IPS DF 6.9 (cell line): ENCODE data around the gene PHACTR4.
"Not testable (repeated sequence)": the region's sequence is repeated elsewhere in the genome, so short reads cannot be mapped to it uniquely, and the experiment has no call there.

Experiments used
- DNase-seq: peaks from one replicate; pipeline ENCODE4 v3.0.0-alpha.2; 2013; ENCODE audit warnings: low read depth, low spot score
- H3K27ac ChIP-seq: one replicate; pipeline ENCODE4 v1.5.1; 2013; ENCODE audit warnings: low read length, control low read depth
- H3K27me3 ChIP-seq: 2 replicates; pipeline ENCODE4 v1.6.1; 2013; ENCODE audit warnings: mild to moderate bottlenecking, low read length; ENCODE audit not compliant: control insufficient read depth, insufficient read depth
- H3K36me3 ChIP-seq: 2 replicates; pipeline ENCODE4 v1.6.1; 2013; ENCODE audit warnings: low read length; ENCODE audit not compliant: control insufficient read depth, insufficient read depth
- H3K4me1 ChIP-seq: 2 replicates; pipeline ENCODE4 v1.6.1; 2013; ENCODE audit warnings: low read length; ENCODE audit not compliant: control insufficient read depth, insufficient read depth
- H3K4me3 ChIP-seq: 2 replicates; pipeline ENCODE4 v1.5.1; 2013; ENCODE audit warnings: mild to moderate bottlenecking, low read length
- H3K9me3 ChIP-seq: 2 replicates; pipeline ENCODE4 v1.6.1; 2013; ENCODE audit warnings: low read length, inconsistent platforms; ENCODE audit not compliant: control insufficient read depth, insufficient read depth
- WGBS: extraction: QIAGEN DNeasy Blood & Tissue Kit; methylation state at CpG from one replicate; pipeline ENCODE4 v1.1.7; 2013; ENCODE audit warnings: mixed read lengths, missing lambda C conversion rate; ENCODE audit not compliant: insufficient read length, insufficient coverage; 5-methylcytosine and 5-hydroxymethylcytosine counted together

PHACTR4 gene

GRCh38 chr1:28508435-28508754 lies 138.9 kb downstream of the PHACTR4 start:
- peaks cover 5% of the 10 kb centered on the region; the same call in 1 of the 2 replicates for H3K4me1 ChIP-seq
- H3K9me3 ChIP-seq: no peaks in the 10 kb centered on the region
- peak overlapping the region; percentile 24; the same call in 1 of the 2 replicates for H3K4me3 ChIP-seq
- DNase-seq: no peak
- H3K36me3 ChIP-seq: peaks cover 45% of the 10 kb centered on the region; the same call in 1 of the 2 replicates
- H3K27me3 ChIP-seq: no peaks in the 10 kb centered on the region
- H3K27ac ChIP-seq: peak overlapping the region; percentile 89
- no CpG with 5 or more reads among the region's 5 CpGs for WGBS

GRCh38 chr1:28509705-28510272 lies 140.2 kb downstream of the PHACTR4 start:
- H3K36me3 ChIP-seq: peaks cover 45% of the 10 kb centered on the region; the same call in 1 of the 2 replicates
- peaks cover 5% of the 10 kb centered on the region; the same call in 1 of the 2 replicates for H3K4me1 ChIP-seq
- peak overlapping the region; percentile 67 for H3K27ac ChIP-seq
- no peaks in the 10 kb centered on the region for H3K9me3 ChIP-seq
- no peaks in the 10 kb centered on the region for H3K27me3 ChIP-seq
- WGBS: no CpG with 5 or more reads among the region's 8 CpGs
- H3K4me3 ChIP-seq: no peak overlapping the region
- DNase-seq: no peak

- Histone ChIP-seq H3K27me3 (no peaks in the 10 kb centered on the region), H3K4me3 (no peak overlapping the region), H3K36me3 (peaks cover 45% of the 10 kb centered on the region; the same call in 1 of the 2 replicates), H3K27ac (peak overlapping the region; percentile 67), H3K9me3 (no peaks in the 10 kb centered on the region), H3K4me1 (peaks cover 5% of the 10 kb centered on the region; the same call in 1 of the 2 replicates)
- no peak for DNase-seq
- no CpG with 5 or more reads among the region's 8 CpGs for WGBS
Observed at GRCh38 chr1:28510273-28510969, 140.9 kb downstream of the PHACTR4 start.

GRCh38 chr1:28510970-28511440 lies 141.5 kb downstream of the PHACTR4 start:
- peaks cover 5% of the 10 kb centered on the region; the same call in 1 of the 2 replicates for H3K4me1 ChIP-seq
- H3K36me3 ChIP-seq: peaks cover 45% of the 10 kb centered on the region; the same call in 1 of the 2 replicates
- no CpG with 5 or more reads among the region's 2 CpGs for WGBS
- H3K27ac ChIP-seq: no peak overlapping the region
- no peaks in the 10 kb centered on the region for H3K27me3 ChIP-seq
- DNase-seq: no peak
- no peaks in the 10 kb centered on the region for H3K9me3 ChIP-seq
- H3K4me3 ChIP-seq: no peak overlapping the region

- no peaks in the 10 kb centered on the region for H3K27me3 ChIP-seq
- WGBS: no CpG with 5 or more reads among the region's 7 CpGs
- no peak overlapping the region for H3K27ac ChIP-seq
- H3K4me3 ChIP-seq: no peak overlapping the region
- H3K36me3 ChIP-seq: peaks cover 36% of the 10 kb centered on the region; the same call in 1 of the 2 replicates
- H3K9me3 ChIP-seq: no peaks in the 10 kb centered on the region
- DNase-seq: no peak
- peaks cover 5% of the 10 kb centered on the region; the same call in 1 of the 2 replicates for H3K4me1 ChIP-seq
Observed at GRCh38 chr1:28512058-28512611, 142.6 kb downstream of the PHACTR4 start.

GRCh38 chr1:28514445-28514933 lies 144.9 kb downstream of the PHACTR4 start:
- DNase-seq, H3K9me3 ChIP-seq, H3K27me3 ChIP-seq, H3K4me1 ChIP-seq, H3K4me3 ChIP-seq, H3K27ac ChIP-seq: not testable (repeated sequence)
- WGBS: no CpG with 5 or more reads among the region's 13 CpGs
- peaks cover 16% of the 10 kb centered on the region; the same call in 1 of the 2 replicates for H3K36me3 ChIP-seq

- Histone ChIP-seq H3K4me1 (peaks cover 6% of the 10 kb centered on the region), H3K4me3 (no peak overlapping the region), H3K36me3 (no peaks in the 10 kb centered on the region; the same call in 1 of the 2 replicates), H3K27me3 (no peaks in the 10 kb centered on the region), H3K9me3 (no peaks in the 10 kb centered on the region), H3K27ac (no peak overlapping the region)
- no CpG with 5 or more reads among the region's 1 CpG for WGBS
- DNase-seq: no peak
Observed at GRCh38 chr1:28516518-28516956, 147.0 kb downstream of the PHACTR4 start.

GRCh38 chr1:28517649-28517999 lies 148.1 kb downstream of the PHACTR4 start:
- Histone ChIP-seq H3K4me1 (peaks cover 9% of the 10 kb centered on the region), H3K27me3 (no peaks in the 10 kb centered on the region), H3K9me3 (no peaks in the 10 kb centered on the region), H3K4me3 (no peak overlapping the region), H3K36me3 (no peaks in the 10 kb centered on the region; the same call in 1 of the 2 replicates), H3K27ac (no peak overlapping the region)
- no peak for DNase-seq
- WGBS: no CpG with 5 or more reads among the region's 7 CpGs

GRCh38 chr1:28518000-28518744 lies 148.6 kb downstream of the PHACTR4 start:
- Histone ChIP-seq H3K4me1 (peaks cover 9% of the 10 kb centered on the region), H3K4me3 (peak overlapping the region; percentile 69; the same call in 1 of the 2 replicates), H3K9me3 (no peaks in the 10 kb centered on the region), H3K36me3 (no peaks in the 10 kb centered on the region; the same call in 1 of the 2 replicates), H3K27me3 (no peaks in the 10 kb centered on the region), H3K27ac (no peak overlapping the region)
- DNase-seq: no peak
- no CpG with 5 or more reads among the region's 92 CpGs for WGBS
